Calu3 (cell line): ENCODE measurements around the gene TMED7. TPM values are rescaled to one million over a fixed set of nuclear protein-coding genes. Genes with fewer than 3 reads are reported as not detected.

Experiments used
- BruUV-seq: library from RNA; stranded (reverse); fragments of 400-500 nt; replicated peaks from 2 replicates; lab custom pipeline; 2021; lab: Mats Ljungman, UMichigan
- CTCF ChIA-PET: fragments of 300-600 bp; sonication (Branson Sonifier 250); formaldehyde crosslinking; loops from one replicate; lab custom pipeline; 2022; ENCODE audit warnings: antibody characterized with exemption; lab: Charles Lee
- DNase-seq: peaks from one replicate; pipeline ENCODE4 v3.0.0; 2022
- H3K27ac Mint-ChIP-seq: one replicate; pipeline ENCODE4 v1.8.0; 2022; ENCODE audit warnings: mixed read lengths; ENCODE audit not compliant: unreplicated experiment
- H3K27me3 Mint-ChIP-seq: one replicate; pipeline ENCODE4 v1.8.0; 2022; ENCODE audit warnings: mixed read lengths; ENCODE audit not compliant: unreplicated experiment
- H3K36me3 Mint-ChIP-seq: one replicate; pipeline ENCODE4 v1.8.0; 2022; ENCODE audit warnings: mild to moderate bottlenecking, moderate library complexity, mixed read lengths; ENCODE audit not compliant: insufficient read depth, unreplicated experiment
- H3K4me1 Mint-ChIP-seq: one replicate; pipeline ENCODE4 v1.8.0; 2022; ENCODE audit warnings: mild to moderate bottlenecking, low read depth, mixed read lengths; ENCODE audit not compliant: unreplicated experiment
- H3K4me3 Mint-ChIP-seq: one replicate; pipeline ENCODE4 v1.8.0; 2022; ENCODE audit warnings: mild to moderate bottlenecking, low read depth, moderate library complexity, mixed read lengths; ENCODE audit not compliant: unreplicated experiment
- H3K9me3 Mint-ChIP-seq: one replicate; pipeline ENCODE4 v1.8.0; 2022; ENCODE audit warnings: low read depth, mixed read lengths; ENCODE audit not compliant: unreplicated experiment
- CTCF ChIP-seq: fragments of 200-600 bp; IDR thresholded peaks from one replicate; pipeline ENCODE4 v1.8.0; 2022; ENCODE audit warnings: antibody characterized with exemption; ENCODE audit not compliant: unreplicated experiment
- intact Hi-C: fragments of 100-400 bp; cut with micrococcal nuclease; formaldehyde crosslinking; loops from one replicate; pipeline ENCODE4 v1.10.0; 2022; ENCODE audit not compliant: unreplicated experiment
- total RNA-seq: library from RNA; stranded (reverse); gene quantifications from 2 replicates; pipeline ENCODE4 v1.2.3, GENCODE V29; 2022

Gene TMED7
- total RNA-seq, 1 experiment from 2014 or later, result 137 TPM

- intact Hi-C loops, result no loop called here
- peaks cover 1% of the 10 kb centered on the region for H3K4me1 Mint-ChIP-seq
- TF ChIP-seq CTCF, result no peak
- DNase-seq, result no peak
- H3K27ac Mint-ChIP-seq, result no peak overlapping the region
- no peaks in the 10 kb centered on the region for H3K27me3 Mint-ChIP-seq
- no peaks in the 10 kb centered on the region for H3K9me3 Mint-ChIP-seq
- H3K36me3 Mint-ChIP-seq, result no peaks in the 10 kb centered on the region
- CTCF ChIA-PET, result no interaction called here
- no peak overlapping the region for H3K4me3 Mint-ChIP-seq
- no TSS peak for BruUV-seq
These were observed 31.4 kb downstream of the TMED7 start for GRCh38 chr5:115594128-115595047.

GRCh38 chr5:115589043-115589442, 36.8 kb downstream of the TMED7 start:
- CTCF ChIA-PET, result no interaction called here

DNA sequence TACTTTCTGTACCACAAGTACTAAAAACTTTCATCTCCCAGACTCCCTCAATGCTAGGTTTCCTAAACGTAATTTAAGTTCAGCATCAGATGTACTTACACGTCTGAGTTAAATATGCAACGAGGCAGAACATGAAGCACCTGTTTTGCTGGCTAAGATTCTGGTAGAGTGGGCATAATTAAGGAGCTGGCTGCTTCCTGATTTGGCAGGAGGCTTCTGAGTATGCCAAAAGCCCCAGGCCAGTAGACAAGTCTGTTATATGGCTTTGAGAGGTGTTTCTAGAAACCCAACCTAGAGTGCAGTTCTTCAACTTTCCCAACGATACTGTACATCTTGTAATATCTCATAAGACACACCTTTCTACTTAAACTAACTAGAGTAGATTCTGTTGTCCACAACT, 37.2 kb downstream of the TMED7 start:
- no peaks in the 10 kb centered on the region for H3K9me3 Mint-ChIP-seq
- H3K27ac Mint-ChIP-seq, result no peak overlapping the region
- no peak for TF ChIP-seq CTCF
- no peaks in the 10 kb centered on the region for H3K4me1 Mint-ChIP-seq
- H3K27me3 Mint-ChIP-seq, result no peaks in the 10 kb centered on the region
- DNase-seq, result no peak
- no TSS peak for BruUV-seq
- CTCF ChIA-PET, result no interaction called here
- intact Hi-C loops, result no loop called here
- no peak overlapping the region for H3K4me3 Mint-ChIP-seq
- no peaks in the 10 kb centered on the region for H3K36me3 Mint-ChIP-seq

More at GRCh38 chr5:115589043-115589442, 36.8 kb downstream of the TMED7 start:
- Mint-ChIP-seq H3K4me3 (no peak overlapping the region), H3K9me3 (no peaks in the 10 kb centered on the region), H3K27me3 (no peaks in the 10 kb centered on the region), H3K27ac (no peak overlapping the region), H3K36me3 (no peaks in the 10 kb centered on the region), H3K4me1 (no peaks in the 10 kb centered on the region)
- no TSS peak for BruUV-seq
- no peak for DNase-seq
- no peak for TF ChIP-seq CTCF
- intact Hi-C loops, result no loop called here

- BruUV-seq, result no TSS peak
- H3K36me3 Mint-ChIP-seq, result no peaks in the 10 kb centered on the region
- TF ChIP-seq CTCF, result peak; percentile 54
- H3K27ac Mint-ChIP-seq, result no peak overlapping the region
- no peaks in the 10 kb centered on the region for H3K4me1 Mint-ChIP-seq
- intact Hi-C loops, result loop anchor here (1.0 kb wide), 2 partner anchors 277 to 488 kb away; no protein-coding TSS in a partner anchor
- CTCF ChIA-PET, result no interaction called here
- no peaks in the 10 kb centered on the region for H3K9me3 Mint-ChIP-seq
- H3K4me3 Mint-ChIP-seq, result no peak overlapping the region
- DNase-seq, result no peak
- no peaks in the 10 kb centered on the region for H3K27me3 Mint-ChIP-seq
These were observed 39.2 kb downstream of the TMED7 start for GRCh38 chr5:115586525-115587146.
